HTERT RPE-1 (cell line): ENCODE results near the gene POLR1A.

Source experiments
- in situ Hi-C: fragments of 300-500 bp; cut with MboI; formaldehyde crosslinking; loops from 4 replicates; pipeline ENCODE4 v1.14.3; 2020; ENCODE audit warnings: low sequenced_read_pairs

The POLR1A gene

DNA sequence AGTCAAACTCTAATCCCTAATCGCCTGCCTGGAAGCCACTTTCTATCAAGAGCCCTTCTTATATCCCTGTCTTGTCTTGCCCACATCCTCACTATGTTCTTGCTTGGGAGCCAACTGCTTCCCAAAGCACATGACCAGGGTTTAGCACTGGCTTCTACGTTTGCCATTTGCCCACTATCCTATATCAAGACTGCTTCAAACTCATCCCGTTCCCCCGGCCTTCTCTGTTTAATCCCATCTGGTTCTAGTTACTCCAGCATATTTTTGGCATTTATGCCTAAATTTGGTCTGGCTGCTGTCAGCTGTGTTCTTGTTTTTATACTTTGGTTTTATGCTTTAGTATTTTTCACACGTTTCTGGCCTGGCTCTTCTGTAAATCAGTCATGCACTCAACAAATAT lies 40.2 kb downstream of the POLR1A start:
- in situ Hi-C loops, result no loop called here

DNA sequence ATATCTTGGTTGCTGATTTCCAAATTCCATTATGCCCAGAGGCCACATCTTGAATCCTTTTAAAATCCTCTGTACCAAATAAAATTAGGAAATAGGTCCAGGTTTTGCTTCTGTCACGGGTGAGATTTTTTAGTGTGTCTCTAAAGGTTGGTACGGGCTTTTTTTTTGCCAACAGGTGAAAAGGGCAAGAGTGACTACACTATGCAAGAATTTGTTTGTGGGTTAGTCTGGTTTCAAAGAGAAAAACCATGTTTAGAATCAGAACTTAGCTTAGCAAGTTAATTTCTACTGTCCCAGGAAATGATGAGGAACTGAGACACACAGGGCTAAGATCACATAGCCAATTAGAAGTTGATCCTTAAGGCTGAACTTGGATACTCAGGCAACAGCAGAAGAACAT lies 41.7 kb downstream of the POLR1A start:
- in situ Hi-C loops, result no loop called here

DNA sequence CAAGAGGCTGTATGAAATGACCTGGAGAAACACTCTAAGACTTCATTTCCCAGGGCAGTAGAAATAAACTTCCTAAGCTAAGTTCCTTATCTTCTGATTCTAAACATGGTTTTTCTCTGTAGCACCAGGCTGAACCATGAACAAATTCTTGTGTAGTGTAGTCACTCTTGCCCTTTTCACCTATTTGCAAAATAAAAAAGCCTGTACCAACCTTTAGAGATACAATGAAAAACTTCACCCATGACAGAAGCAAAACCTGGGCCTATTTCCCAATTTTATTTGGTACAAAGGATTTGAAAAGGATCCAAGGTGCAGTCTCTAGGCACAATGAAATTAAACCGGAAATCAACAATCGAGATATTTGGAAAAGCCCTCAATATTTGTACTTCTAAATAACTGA lies 43.6 kb downstream of the POLR1A start:
- in situ Hi-C loops, result no loop called here

DNA sequence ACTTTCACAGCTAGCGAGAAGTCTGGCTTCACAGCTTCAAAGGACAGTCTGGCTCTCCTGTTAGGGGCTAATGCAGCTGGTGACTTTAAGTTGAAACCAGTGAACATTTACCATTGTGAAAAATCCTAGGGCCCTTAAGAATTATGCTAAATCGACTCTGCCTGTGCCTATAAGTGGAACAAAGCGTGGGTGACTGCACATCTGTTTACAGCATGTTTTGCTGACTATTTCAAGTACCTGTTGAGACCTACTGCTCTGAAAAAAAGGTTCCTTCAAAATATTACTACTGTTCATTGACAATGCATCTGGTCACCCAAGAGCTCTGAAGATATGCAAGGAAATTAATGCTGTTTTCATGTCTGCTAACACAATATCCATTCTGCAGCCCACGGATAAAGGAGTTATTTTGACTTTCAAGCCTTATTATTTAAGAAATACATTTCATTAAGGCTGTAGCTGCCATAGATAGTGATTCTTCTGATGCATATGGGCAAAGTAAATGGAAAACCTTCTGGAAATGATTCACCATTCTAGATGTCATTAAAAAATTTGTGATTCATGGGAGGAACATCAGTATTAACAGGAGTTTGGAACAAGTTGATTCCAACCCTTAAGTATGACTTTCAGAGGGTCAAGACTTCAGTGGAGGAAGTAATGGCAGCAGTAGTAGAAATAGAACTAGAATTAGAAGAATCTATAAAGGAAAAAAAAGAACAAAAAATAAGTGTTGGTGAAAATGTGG lies 48.9 kb downstream of the POLR1A start:
- in situ Hi-C loops, result no loop called here

DNA sequence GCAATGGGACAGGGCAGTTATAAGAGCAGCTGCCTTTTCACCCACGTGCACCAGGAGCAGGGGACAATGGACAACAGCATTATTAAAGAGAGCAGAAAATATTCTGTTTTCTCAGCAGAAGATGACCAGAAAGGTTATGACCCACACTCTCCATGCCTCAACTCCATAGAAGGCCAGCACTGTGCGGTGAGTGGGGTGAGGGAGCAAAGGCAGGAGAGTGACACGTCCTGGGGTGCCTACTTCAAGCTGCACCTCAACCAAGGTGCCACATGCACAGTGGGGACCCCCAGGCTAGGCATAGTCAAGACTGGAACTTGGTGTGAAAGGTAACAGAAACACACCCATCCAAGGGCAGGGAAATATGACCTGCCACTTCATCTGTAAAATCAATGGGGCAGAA lies 50.4 kb downstream of the POLR1A start:
- in situ Hi-C loops, result no loop called here

DNA sequence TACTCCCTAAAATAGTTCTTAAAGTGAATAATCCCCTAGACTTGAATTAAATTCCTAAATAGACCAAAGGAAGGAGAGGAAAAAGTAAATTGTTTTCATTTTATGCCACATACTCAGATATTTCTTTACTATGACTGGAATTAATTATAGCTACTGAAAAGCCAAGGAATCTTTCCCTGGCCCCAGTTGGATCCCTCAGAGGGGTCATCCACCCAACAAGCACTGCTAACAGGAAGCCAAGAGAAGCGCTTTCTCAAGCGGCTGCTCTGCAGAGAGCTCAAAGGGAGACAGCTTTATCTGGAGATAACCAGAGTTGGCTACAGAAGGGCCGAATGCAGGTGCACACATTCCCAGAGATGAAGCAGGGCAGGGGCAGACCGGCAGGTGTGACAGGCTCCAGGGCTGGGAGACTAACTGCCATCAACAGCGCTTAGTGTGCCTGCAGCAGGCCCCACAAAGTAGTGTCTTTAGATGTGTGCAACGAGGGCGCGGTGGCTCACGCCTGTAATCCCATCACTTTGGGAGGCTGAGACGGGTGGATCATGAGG lies 51.1 kb downstream of the POLR1A start:
- in situ Hi-C loops, result no loop called here

DNA sequence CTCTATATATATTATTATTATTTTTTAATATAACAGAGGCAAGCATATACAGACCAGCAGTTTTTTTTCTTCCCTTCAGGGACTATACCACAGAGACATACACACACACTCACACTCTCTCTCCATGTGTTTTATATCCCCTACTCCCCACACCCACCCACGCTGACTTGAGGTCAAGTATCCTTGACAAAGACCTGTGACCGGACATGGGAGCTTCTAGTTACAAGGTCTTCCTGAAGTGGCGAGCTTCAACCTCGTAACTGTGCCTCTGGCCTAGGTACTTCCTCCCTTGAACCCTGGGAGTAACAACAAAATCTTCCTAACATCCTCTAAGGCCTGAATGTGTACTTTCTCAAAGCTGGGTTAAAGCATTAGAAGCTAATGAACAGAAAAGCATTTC lies 52.5 kb downstream of the POLR1A start:
- in situ Hi-C loops, result no loop called here

DNA sequence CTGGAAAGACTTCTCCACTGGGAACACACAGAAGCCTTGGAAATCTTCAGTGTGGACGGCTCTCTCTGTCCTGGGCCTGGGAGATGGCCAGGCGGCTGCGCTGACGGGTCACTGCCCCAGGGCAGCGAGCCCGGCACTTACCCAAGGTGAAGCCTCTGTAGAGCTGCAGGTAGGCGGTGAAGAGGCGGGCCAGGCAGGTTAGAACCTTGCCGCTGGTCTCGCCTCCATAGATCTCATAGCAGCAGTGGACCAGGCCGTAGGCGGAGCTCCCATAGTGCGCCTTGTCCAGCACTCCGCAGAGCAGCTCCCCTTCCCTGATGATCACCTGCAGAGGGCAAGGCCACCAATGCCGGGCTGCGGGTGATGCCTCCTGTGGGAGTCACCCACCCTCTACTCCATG lies 53.0 kb downstream of the POLR1A start:
- in situ Hi-C loops, result no loop called here

DNA sequence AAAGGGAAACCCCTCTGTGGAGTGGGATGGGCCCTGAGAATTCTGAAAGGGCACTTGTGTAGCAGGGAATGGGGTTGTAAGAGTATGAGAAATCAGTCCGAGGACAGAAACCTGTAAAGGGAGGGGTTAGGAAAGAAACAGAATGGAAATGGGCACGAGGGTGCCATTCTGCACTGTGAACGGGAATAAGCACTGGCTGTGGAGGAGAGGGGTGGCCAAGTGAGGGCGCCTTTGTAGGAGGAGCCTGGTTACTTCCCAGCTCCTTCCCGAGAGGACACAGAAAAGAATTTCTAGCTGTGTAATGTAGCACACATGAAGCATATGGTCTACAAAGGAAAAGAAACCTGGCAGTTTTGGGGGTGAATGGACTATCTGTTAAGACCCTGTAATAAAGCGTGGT lies 53.4 kb downstream of the POLR1A start:
- in situ Hi-C loops, result no loop called here

DNA sequence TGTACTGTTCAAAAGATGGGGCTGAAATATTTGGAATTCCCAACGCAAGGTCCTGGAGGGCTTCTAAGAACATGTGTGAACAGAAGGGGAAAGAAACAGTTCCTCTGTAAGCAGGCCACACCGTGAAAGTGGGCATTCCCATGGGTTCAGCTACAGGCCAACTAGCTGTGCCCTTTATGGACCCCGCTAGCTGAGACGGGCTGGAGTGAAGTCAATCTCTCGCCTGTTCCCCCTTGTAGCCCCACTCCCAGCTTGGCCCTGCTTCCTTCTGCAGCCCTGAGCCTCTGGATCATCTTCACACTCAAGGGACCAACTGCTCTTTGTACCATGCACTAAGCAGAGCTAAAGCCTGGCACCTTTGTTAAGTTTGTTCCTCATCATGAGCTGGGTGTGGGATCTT lies 55.4 kb downstream of the POLR1A start:
- in situ Hi-C loops, result no loop called here

DNA sequence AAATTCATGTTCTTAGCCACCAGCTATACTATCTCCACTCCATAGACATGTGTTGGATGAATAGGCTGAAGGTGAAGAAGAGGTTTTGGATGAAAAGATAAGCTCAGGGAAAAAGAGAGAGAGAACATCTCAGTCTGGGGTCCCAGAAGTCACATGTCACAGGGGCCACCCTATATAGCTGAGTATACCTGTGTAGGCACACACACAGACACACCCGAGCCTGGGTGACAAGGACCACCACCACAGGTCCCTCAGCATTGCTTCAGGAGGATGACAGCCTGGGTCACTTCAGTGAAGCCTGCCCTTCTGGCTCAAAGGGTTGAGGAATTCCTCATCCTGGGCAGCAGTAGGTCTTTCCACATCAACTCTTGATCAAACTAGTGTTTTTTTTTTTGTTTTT lies 56.2 kb downstream of the POLR1A start:
- in situ Hi-C loops, result no loop called here

DNA sequence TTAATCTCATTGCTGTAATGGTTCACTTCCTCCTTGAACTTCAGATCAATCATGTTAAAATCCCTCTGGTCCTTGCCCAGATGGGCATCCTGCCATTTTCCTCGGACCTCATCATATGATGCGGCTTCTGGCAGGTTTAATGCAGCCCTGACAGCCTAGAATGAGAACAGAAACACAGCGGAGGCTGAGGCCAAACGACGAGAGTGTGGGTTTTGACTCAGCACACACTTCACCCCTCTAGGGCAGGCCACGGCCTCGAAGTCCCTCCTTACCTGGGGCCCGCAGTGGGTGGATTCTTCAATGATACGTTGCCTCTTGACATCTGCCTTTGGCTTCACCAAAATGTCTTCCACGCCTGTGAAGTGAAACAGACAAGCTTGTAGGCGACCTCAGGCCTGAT lies 56.8 kb downstream of the POLR1A start:
- in situ Hi-C loops, result no loop called here

DNA sequence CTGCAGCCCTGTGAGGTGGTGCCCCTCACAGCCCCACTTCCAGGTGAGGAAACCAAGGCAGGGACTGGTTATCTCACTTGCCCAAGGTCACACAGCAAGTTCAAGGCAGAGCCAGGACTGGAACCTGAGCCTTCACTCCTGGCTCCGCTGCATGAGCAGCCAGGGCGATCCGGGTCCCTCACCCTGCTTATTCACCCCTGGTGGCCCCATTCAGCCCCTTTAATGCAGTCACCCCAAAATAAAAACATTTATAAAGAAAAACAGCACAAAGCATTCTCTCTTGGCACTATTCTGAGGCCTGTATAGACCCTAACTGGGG lies 57.3 kb downstream of the POLR1A start:
- in situ Hi-C loops, result no loop called here

DNA sequence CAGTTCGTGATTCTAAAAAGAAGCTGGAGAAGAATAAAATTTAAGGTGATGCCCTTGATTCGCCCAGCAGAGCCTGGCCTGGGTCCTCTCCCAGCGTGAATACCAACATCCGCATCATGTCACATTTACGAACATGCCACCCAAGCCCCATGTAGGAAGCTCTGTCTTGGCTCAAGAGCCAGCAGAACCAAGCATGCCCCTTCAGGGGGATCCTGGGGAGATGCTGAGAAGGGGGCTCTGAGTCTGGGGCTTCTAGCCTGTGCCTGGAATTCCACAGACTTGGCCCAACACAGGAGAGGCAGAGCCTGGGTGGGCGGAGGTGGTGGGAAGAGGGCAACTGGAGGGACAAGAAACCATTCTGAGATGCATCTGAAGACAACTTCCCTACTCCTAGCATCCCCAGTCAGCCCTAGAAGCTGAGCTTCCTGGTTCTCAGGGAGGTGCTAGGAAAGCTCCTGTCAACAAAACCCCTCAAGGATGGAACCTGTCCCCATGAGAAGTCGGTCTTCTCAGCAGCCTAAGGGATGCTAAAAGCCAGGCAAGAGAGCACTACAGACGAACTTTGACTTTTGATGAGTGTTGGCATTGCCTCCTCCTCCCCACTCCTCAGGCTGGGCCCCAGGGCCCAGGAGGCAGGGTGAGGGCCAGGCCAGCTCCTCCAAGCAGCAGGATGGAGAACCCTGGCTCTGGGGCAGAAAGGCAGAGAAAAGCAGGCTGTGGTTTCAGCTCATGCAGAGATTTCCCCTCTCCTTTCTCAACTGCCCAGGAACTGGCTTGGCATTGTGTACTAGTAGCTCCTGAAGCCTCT lies 57.9 kb downstream of the POLR1A start:
- in situ Hi-C loops, result no loop called here

DNA sequence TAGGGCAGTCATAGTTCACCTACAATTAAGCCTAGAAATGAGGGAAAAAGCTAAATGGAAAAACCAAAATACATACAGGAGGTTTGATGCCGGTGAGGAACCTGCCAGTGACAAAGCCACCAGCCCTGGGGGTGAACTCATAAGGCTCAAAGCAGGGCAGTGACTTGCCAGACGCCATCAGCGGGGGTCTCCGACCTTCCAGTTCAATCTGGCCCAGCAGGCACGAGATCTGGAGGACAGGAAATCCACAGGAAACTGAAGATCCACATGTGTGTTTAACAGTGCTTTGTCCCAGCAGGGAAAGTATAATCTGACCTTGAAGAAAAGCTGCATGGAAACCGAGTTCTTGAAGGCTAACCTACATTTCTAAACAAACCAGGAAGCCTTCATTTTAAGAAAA lies 60.1 kb downstream of the POLR1A start:
- in situ Hi-C loops, result no loop called here

DNA sequence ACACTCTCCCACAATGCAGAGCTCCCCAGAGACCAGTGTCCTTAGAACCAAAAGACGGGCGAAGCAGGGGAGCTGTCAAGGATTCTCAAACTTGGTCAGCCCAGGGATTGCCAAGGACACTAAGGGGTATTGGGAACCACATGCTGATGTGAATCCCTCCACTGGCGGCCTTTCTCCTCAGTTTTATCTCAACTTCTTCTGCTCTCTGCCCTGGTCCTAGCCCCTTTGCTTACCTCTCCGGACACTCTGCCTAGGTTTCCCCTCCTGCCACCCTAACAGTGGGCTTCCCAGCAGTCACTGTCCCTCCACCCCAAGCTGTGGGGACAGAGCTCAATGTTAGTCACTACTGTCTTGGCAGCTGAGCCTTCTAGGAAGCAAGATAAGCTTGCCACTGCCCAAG lies 61.1 kb downstream of the POLR1A start:
- in situ Hi-C loops, result no loop called here

DNA sequence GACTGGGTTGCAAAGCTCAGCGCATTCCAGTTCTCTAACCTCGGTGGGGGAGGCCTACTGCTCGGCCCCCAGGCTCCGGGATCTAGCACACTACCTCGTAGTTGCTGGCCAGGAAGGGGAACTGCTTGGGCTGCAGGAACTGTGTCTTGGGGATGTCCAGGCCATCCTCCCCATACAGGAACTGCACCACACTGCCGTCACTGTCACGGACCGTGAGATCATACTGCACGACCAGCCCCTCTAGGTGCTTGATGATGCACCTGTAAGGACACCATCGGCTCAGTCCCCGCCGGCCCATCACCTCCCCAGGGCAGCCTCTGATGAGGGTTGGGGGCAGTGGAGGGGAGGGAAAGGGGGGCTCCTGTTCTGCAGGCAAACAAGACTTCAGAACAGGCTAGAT lies 61.6 kb downstream of the POLR1A start:
- in situ Hi-C loops, result no loop called here

DNA sequence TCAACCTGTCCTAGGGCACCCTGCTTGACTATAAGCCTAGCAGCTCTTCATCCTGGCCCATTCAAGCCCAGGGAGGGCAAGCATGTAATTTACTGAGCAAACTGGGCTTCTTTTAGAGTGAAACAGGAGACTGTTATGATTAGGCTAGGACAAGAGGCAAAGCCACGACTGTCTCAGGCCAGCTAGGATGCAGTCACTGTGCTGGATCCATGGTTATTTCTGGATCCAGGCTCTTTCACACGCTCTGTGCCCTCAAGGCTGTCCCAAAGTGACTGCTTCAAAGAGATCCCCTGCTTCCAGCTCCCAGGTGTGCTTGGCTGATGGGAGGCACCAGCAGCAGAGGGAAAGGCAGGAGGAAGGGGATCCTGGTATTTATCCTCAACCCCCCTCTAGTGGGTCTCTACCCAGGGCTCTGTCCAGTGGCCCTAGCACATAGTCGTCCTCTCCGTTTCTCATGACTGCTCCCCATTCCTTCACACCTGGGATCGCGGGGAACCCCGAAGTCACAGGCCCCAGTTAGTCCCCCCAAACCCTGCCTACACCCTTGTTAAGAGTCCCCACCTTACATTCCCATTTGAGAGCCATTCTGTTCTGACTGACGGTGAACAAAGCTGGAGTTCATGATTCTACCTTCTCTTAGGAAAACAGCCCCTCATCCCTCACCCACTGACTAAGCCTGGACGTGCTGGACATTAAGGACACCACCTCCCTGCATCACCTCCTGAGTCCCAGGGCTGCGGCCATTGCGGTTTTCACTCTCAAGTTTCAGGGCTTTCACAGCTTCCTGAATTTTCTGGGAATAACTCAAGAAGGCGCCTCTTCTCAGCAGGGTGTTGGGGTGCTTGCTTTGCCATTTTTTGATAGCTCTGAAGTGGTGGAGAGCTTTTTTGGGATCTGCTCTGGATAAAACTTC lies 63.2 kb downstream of the POLR1A start:
- in situ Hi-C loops, result no loop called here

DNA sequence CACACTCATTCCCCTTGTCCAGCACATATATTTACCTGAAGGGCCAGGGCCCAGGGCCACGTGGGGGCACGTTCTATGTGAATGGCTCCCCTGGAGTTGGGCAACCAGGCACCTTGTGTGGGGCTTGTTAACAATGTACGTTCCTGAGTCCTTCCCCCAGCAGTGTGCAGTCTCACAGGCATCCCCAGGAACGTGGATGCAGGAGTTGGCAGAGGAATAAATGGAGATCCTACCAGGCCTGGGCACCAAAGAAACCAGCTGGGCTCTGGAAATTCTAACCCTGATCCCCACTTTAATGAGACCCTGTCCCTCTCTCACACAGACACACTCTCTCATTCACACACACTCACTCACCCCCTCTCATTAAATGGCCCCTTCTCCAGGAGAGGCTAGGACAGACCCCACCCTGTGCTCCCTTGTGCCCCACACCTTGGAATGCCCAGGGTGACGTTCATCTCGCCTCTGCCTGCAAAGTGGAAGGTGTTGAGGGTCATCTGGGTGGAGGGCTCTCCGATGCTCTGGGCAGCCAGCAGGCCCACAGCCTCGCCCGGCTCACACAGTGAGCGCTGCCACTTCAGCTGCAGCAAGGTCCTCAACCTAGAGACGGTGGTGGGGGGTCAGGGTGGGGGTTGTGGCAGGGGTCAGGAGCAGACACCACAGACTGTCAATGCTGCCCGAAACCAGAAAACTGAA lies 65.6 kb downstream of the POLR1A start:
- in situ Hi-C loops, result no loop called here

DNA sequence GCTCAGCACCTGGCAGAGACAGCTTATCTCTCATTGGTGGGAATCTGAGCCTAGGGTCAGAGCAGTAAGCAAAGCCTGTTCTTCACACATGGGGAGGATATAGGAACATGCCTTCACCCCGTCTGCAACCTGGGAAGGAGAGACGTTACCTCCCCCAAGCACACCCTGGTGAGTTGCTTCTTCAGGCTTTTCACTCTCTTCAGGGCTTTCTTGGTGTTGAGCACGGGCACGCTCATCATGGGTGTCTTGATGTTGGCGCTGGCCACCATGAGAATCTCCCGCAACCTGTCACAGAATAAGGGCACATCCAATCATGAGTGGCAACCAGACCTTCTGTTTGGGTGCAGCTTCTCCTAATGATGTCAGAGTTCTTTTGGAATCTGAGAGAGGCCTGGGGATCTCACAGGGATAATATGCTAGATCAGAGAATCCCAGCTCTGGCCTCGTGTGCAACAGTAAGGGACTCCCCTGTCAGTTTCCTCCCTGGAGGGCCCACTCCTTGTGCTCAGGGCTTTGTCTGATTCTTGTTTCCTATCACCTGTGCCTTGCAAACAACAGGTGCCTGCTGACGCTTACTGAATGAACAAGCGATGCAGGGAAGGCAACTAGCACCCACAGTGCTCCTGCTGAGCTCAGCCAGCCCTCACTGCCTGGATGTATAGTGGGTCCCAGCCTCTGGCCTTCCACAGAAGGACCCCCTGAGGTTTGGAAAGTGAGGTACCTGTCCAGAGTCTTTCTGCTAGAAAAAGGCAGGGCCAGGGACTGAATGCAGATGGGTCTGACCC lies 66.3 kb downstream of the POLR1A start:
- in situ Hi-C loops, result no loop called here
